Fibroblast of lung (primary cell): ENCODE measurements around the gene ITM2B.

Experiments
- EZH2 ChIP-seq: IDR thresholded peaks from 2 replicates; pipeline ENCODE4 v1.5.1; 2012; ENCODE audit warnings: low read length, control low read depth, mild to moderate bottlenecking; ENCODE audit errors: missing control alignments
- TF ChIP-seq, protein P1 (sequence below), 2 donors: IDR thresholded peaks in 1 of 2; conservative IDR thresholded peaks in 1 of 2; 1 replicate in 1 of 2; 2 replicates in 1 of 2; pipeline ENCODE4 v1.5.1; 2011 to 2012; ENCODE audit warnings: low read length in 2 of 2, control low read depth in 1 of 2, inconsistent platforms in 1 of 2, low read depth in 1 of 2, mild to moderate bottlenecking in 1 of 2

DNA sequence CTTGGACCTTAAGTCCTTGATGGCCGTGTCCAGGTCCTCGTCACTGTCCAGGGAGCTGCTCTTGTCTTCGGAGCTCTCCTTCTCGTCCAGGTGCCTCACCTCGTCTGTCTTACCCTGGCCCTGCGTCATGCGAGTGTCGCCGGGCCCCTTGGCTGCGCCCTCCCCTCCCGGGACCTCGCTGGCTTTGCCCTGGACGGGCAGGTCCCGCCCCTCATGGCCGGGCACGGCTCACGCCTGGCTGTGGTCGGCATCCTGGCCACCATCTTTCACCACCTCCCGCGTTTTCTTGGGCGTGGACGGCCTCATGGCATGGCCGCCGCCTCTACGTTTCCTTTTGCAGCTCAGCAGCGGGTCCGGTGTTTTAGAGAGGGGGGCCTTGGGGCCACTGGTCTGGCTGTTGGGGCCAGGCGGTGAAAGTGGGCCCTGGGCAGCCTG, 85.4 kb downstream of the ITM2B start:
- TF ChIP-seq, protein P1, sequence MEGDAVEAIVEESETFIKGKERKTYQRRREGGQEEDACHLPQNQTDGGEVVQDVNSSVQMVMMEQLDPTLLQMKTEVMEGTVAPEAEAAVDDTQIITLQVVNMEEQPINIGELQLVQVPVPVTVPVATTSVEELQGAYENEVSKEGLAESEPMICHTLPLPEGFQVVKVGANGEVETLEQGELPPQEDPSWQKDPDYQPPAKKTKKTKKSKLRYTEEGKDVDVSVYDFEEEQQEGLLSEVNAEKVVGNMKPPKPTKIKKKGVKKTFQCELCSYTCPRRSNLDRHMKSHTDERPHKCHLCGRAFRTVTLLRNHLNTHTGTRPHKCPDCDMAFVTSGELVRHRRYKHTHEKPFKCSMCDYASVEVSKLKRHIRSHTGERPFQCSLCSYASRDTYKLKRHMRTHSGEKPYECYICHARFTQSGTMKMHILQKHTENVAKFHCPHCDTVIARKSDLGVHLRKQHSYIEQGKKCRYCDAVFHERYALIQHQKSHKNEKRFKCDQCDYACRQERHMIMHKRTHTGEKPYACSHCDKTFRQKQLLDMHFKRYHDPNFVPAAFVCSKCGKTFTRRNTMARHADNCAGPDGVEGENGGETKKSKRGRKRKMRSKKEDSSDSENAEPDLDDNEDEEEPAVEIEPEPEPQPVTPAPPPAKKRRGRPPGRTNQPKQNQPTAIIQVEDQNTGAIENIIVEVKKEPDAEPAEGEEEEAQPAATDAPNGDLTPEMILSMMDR (conservative IDR thresholded peaks at IDR 0.05 in 1 of 2, IDR thresholded peaks at IDR 0.05 in 1 of 2; ENCODE audit: low read depth in 1 of 2, low read length in 2 of 2) = no peak
- no peak for TF ChIP-seq EZH2
